Karpas-422 (cell line): ENCODE measurements around the gene MRGPRX1. TPM values are rescaled to one million over a fixed set of nuclear protein-coding genes. Genes with fewer than 3 reads are reported as not detected.

ENCODE experiments used
- DNase-seq: peaks from one replicate; pipeline ENCODE4 v3.0.0-alpha.2; 2015
- H2AFZ ChIP-seq: fragments of 200-600 bp; sonication (generic); 2 replicates; pipeline ENCODE4 v1.6.1; 2014; ENCODE audit warnings: antibody characterized with exemption, low read length, mixed read lengths
- H3K27ac ChIP-seq: fragments of 200-600 bp; sonication (generic); 2 replicates; pipeline ENCODE4 v1.5.1; 2014; ENCODE audit warnings: mild to moderate bottlenecking, low read length, moderate library complexity
- H3K27me3 ChIP-seq: fragments of 200-600 bp; sonication (generic); 2 replicates; pipeline ENCODE4 v1.6.1; 2014; ENCODE audit warnings: low read length, mixed read lengths
- H3K36me3 ChIP-seq: fragments of 200-600 bp; sonication (generic); 2 replicates; pipeline ENCODE4 v1.6.1; 2014; ENCODE audit warnings: low read length, mixed read lengths; ENCODE audit not compliant: insufficient read depth
- H3K4me1 ChIP-seq: fragments of 200-600 bp; sonication (generic); 2 replicates; pipeline ENCODE4 v1.6.1; 2014; ENCODE audit warnings: mild to moderate bottlenecking, low read length, mixed read lengths
- H3K4me2 ChIP-seq: fragments of 200-600 bp; sonication (generic); 2 replicates; pipeline ENCODE4 v1.6.1; 2014; ENCODE audit warnings: low read length, low read depth, mild to moderate bottlenecking; ENCODE audit not compliant: poor library complexity, severe bottlenecking
- H3K4me3 ChIP-seq: fragments of 200-600 bp; sonication (generic); 2 replicates; pipeline ENCODE4 v1.5.1; 2014; ENCODE audit warnings: mild to moderate bottlenecking, antibody characterized with exemption, low read length, mixed read lengths
- H3K79me2 ChIP-seq: fragments of 200-600 bp; sonication (generic); 2 replicates; pipeline ENCODE4 v1.6.1; 2014; ENCODE audit warnings: mild to moderate bottlenecking, low read length, mixed read lengths
- H3K9ac ChIP-seq: fragments of 200-600 bp; sonication (generic); 2 replicates; pipeline ENCODE4 v1.6.0; 2014; ENCODE audit warnings: low read length
- H3K9me2 ChIP-seq: fragments of 200-600 bp; sonication (generic), shearing (Covaris generic); replicated peaks from 2 replicates; pipeline ENCODE4 v1.6.0; 2014; ENCODE audit warnings: mild to moderate bottlenecking, low read length, moderate library complexity; ENCODE audit not compliant: insufficient read depth
- H3K9me3 ChIP-seq: fragments of 300-700, 200-600 bp; sonication (generic); 2 replicates; pipeline ENCODE4 v1.6.1; 2014; ENCODE audit warnings: low read length, mixed read lengths
- H4K20me1 ChIP-seq: fragments of 200-600 bp; sonication (generic); 2 replicates; pipeline ENCODE4 v1.6.1; 2014; ENCODE audit warnings: mild to moderate bottlenecking, antibody characterized with exemption, low read length, low read depth; ENCODE audit not compliant: insufficient read depth
- total RNA-seq: library from RNA; depleted of rRNA; stranded (reverse); fragments of >200 nt; shearing (Covaris generic); gene quantifications from 2 replicates; pipeline ENCODE4 v1.2.3, GENCODE V29; 2014; ENCODE audit warnings: low replicate concordance; rRNA removed

The MRGPRX1 gene
- not detected in 2 replicates for total RNA-seq

GRCh38 chr11:18939314-18939713, at the start of gene MRGPRX1:
MRGPRX1 (minus strand) TSS chr11:18939414; CDS start chr11:18934784, 4,630 bp downstream.
- Histone ChIP-seq H4K20me1 (no peaks in the 10 kb centered on the region), H3K9me2 (no peaks in the 10 kb centered on the region), H3K9ac (no peak within 1 kb of the TSS), H3K9me3 (no peaks in the 10 kb centered on the region), H3K79me2 (no peaks in the 10 kb centered on the region), H3K4me1 (no peaks in the 10 kb centered on the region), H3K36me3 (no peaks in the 10 kb centered on the region), H3K27ac (no peak within 1 kb of the TSS), H3K4me3 (no peak within 1 kb of the TSS), H3K27me3 (no peaks in the 10 kb centered on the region), H3K4me2 (no peak within 1 kb of the TSS), H2AFZ (no peak within 1 kb of the TSS)
- DNase-seq = no peak

- Histone ChIP-seq H3K9me3 (no peaks in the 10 kb centered on the region), H3K4me3 (no peak overlapping the region), H3K36me3 (no peaks in the 10 kb centered on the region), H3K9me2 (no peaks in the 10 kb centered on the region), H3K9ac (no peak overlapping the region), H4K20me1 (no peaks in the 10 kb centered on the region), H3K27ac (no peak overlapping the region), H2AFZ (no peak overlapping the region), H3K27me3 (no peaks in the 10 kb centered on the region), H3K4me1 (no peaks in the 10 kb centered on the region), H3K79me2 (no peaks in the 10 kb centered on the region), H3K4me2 (no peak overlapping the region)
- no peak for DNase-seq
Observed at GRCh38 chr11:18987454-18988231, 48.4 kb upstream of the MRGPRX1 start.

GRCh38 chr11:18986744-18987143, 47.5 kb upstream of the MRGPRX1 start:
- Histone ChIP-seq H3K79me2 (no peaks in the 10 kb centered on the region), H3K4me1 (no peaks in the 10 kb centered on the region), H3K27me3 (no peaks in the 10 kb centered on the region), H3K9me3 (no peaks in the 10 kb centered on the region), H3K27ac (no peak overlapping the region), H3K9ac (no peak overlapping the region), H3K4me3 (no peak overlapping the region), H3K36me3 (no peaks in the 10 kb centered on the region), H2AFZ (no peak overlapping the region), H3K9me2 (no peaks in the 10 kb centered on the region), H3K4me2 (no peak overlapping the region), H4K20me1 (no peaks in the 10 kb centered on the region)
- no peak for DNase-seq

- Histone ChIP-seq H3K79me2 (no peaks in the 10 kb centered on the region), H3K9me3 (no peaks in the 10 kb centered on the region), H4K20me1 (no peaks in the 10 kb centered on the region), H3K27me3 (no peaks in the 10 kb centered on the region), H3K9ac (no peak overlapping the region), H3K4me1 (no peaks in the 10 kb centered on the region), H2AFZ (no peak overlapping the region), H3K9me2 (no peaks in the 10 kb centered on the region), H3K4me2 (no peak overlapping the region), H3K4me3 (no peak overlapping the region), H3K27ac (no peak overlapping the region), H3K36me3 (no peaks in the 10 kb centered on the region)
- DNase-seq = no peak
Observed at GRCh38 chr11:18981897-18982296, 42.7 kb upstream of the MRGPRX1 start.

GRCh38 chr11:18974192-18974591, 35.0 kb upstream of the MRGPRX1 start:
- no peak overlapping the region for H3K4me3 ChIP-seq
- no peaks in the 10 kb centered on the region for H3K4me1 ChIP-seq
- H3K79me2 ChIP-seq = no peaks in the 10 kb centered on the region
- no peak for DNase-seq
- no peaks in the 10 kb centered on the region for H3K9me3 ChIP-seq
- H3K27me3 ChIP-seq = no peaks in the 10 kb centered on the region
- H2AFZ ChIP-seq = no peak overlapping the region
- no peaks in the 10 kb centered on the region for H3K36me3 ChIP-seq
- H3K9ac ChIP-seq = no peak overlapping the region
- no peaks in the 10 kb centered on the region for H3K9me2 ChIP-seq
- H3K4me2 ChIP-seq = no peak overlapping the region
- H3K27ac ChIP-seq = no peak overlapping the region
- no peaks in the 10 kb centered on the region for H4K20me1 ChIP-seq

GRCh38 chr11:18972336-18972735, 33.1 kb upstream of the MRGPRX1 start:
- Histone ChIP-seq H3K9me3 (no peaks in the 10 kb centered on the region), H3K4me2 (no peak overlapping the region), H3K4me3 (no peak overlapping the region), H2AFZ (no peak overlapping the region), H3K27ac (no peak overlapping the region), H3K9ac (no peak overlapping the region), H3K27me3 (no peaks in the 10 kb centered on the region), H3K9me2 (no peaks in the 10 kb centered on the region), H3K79me2 (no peaks in the 10 kb centered on the region), H3K4me1 (no peaks in the 10 kb centered on the region), H4K20me1 (no peaks in the 10 kb centered on the region), H3K36me3 (no peaks in the 10 kb centered on the region)
- no peak for DNase-seq

GRCh38 chr11:18969720-18970119, 30.5 kb upstream of the MRGPRX1 start:
- no peaks in the 10 kb centered on the region for H3K9me2 ChIP-seq
- DNase-seq = no peak
- H3K4me2 ChIP-seq = no peak overlapping the region
- no peak overlapping the region for H2AFZ ChIP-seq
- no peak overlapping the region for H3K4me3 ChIP-seq
- no peaks in the 10 kb centered on the region for H3K79me2 ChIP-seq
- H3K27ac ChIP-seq = no peak overlapping the region
- no peak overlapping the region for H3K9ac ChIP-seq
- no peaks in the 10 kb centered on the region for H3K9me3 ChIP-seq
- no peaks in the 10 kb centered on the region for H3K36me3 ChIP-seq
- H3K4me1 ChIP-seq = no peaks in the 10 kb centered on the region
- no peaks in the 10 kb centered on the region for H4K20me1 ChIP-seq
- no peaks in the 10 kb centered on the region for H3K27me3 ChIP-seq

- Histone ChIP-seq H3K4me1 (no peaks in the 10 kb centered on the region), H3K27me3 (no peaks in the 10 kb centered on the region), H3K36me3 (no peaks in the 10 kb centered on the region), H3K27ac (no peak overlapping the region), H3K9ac (no peak overlapping the region), H3K9me2 (no peaks in the 10 kb centered on the region), H3K4me3 (no peak overlapping the region), H4K20me1 (no peaks in the 10 kb centered on the region), H2AFZ (no peak overlapping the region), H3K9me3 (no peaks in the 10 kb centered on the region), H3K79me2 (no peaks in the 10 kb centered on the region), H3K4me2 (no peak overlapping the region)
- no peak for DNase-seq
Observed at GRCh38 chr11:18958221-18958910, 19.2 kb upstream of the MRGPRX1 start.
